CD1c-positive myeloid dendritic cell (primary cell): ENCODE measurements around the gene TBK1.

Experiments
- DNase-seq: peaks from one replicate; pipeline ENCODE4 v3.0.0-alpha.2; 2016; ENCODE audit errors: extremely low spot score

Gene TBK1

GRCh38 chr12:64452559-64453329 lies 824 bp downstream of the TBK1 start:
- DNase-seq: peak; percentile 79

GRCh38 chr12:64455506-64455905 lies 3.6 kb downstream of the TBK1 start:
- no peak for DNase-seq

- no peak for DNase-seq
Measured at GRCh38 chr12:64456119-64456518, 4.2 kb downstream of the TBK1 start.

GRCh38 chr12:64457032-64457431 lies 5.1 kb downstream of the TBK1 start:
- peak; percentile 80 for DNase-seq

GRCh38 chr12:64457466-64457865 lies 5.5 kb downstream of the TBK1 start:
- DNase-seq: no peak

- DNase-seq: no peak
Measured at GRCh38 chr12:64457923-64458322, 6.0 kb downstream of the TBK1 start.

- no peak for DNase-seq
Measured at GRCh38 chr12:64459394-64459891, 7.5 kb downstream of the TBK1 start.

GRCh38 chr12:64461634-64462414 lies 9.9 kb downstream of the TBK1 start:
- no peak for DNase-seq

- DNase-seq: no peak
Measured at GRCh38 chr12:64466178-64466577, 14.3 kb downstream of the TBK1 start.

- DNase-seq: no peak
Measured at GRCh38 chr12:64468966-64469365, 17.0 kb downstream of the TBK1 start.

GRCh38 chr12:64469455-64470142 lies 17.7 kb downstream of the TBK1 start:
- DNase-seq: no peak

GRCh38 chr12:64470495-64470894 lies 18.6 kb downstream of the TBK1 start:
- DNase-seq: no peak

GRCh38 chr12:64473176-64473575 lies 21.3 kb downstream of the TBK1 start:
- DNase-seq: no peak

GRCh38 chr12:64475518-64475917 lies 23.6 kb downstream of the TBK1 start:
- no peak for DNase-seq

GRCh38 chr12:64476844-64477243 lies 24.9 kb downstream of the TBK1 start:
- DNase-seq: no peak

GRCh38 chr12:64478661-64479060 lies 26.7 kb downstream of the TBK1 start:
- no peak for DNase-seq

GRCh38 chr12:64480148-64480547 lies 28.2 kb downstream of the TBK1 start:
- no peak for DNase-seq

GRCh38 chr12:64486657-64487056 lies 34.7 kb downstream of the TBK1 start:
- no peak for DNase-seq

- no peak for DNase-seq
Measured at GRCh38 chr12:64491718-64492117, 39.8 kb downstream of the TBK1 start.

GRCh38 chr12:64493513-64493912 lies 41.6 kb downstream of the TBK1 start:
- DNase-seq: no peak

GRCh38 chr12:64494998-64495729 lies 43.2 kb downstream of the TBK1 start:
- DNase-seq: no peak
